Medulla oblongata (tissue), 1 donor: Measurements from ENCODE around the gene C1orf94.
A peak's percentile ranks its signal among the peaks of the same experiment; 100 is the strongest.

ENCODE experiments used
- DNase-seq: peaks from one replicate; pipeline ENCODE4 v3.0.0-alpha.2; 2015; ENCODE audit errors: extremely low spot score

Gene C1orf94

DNA sequence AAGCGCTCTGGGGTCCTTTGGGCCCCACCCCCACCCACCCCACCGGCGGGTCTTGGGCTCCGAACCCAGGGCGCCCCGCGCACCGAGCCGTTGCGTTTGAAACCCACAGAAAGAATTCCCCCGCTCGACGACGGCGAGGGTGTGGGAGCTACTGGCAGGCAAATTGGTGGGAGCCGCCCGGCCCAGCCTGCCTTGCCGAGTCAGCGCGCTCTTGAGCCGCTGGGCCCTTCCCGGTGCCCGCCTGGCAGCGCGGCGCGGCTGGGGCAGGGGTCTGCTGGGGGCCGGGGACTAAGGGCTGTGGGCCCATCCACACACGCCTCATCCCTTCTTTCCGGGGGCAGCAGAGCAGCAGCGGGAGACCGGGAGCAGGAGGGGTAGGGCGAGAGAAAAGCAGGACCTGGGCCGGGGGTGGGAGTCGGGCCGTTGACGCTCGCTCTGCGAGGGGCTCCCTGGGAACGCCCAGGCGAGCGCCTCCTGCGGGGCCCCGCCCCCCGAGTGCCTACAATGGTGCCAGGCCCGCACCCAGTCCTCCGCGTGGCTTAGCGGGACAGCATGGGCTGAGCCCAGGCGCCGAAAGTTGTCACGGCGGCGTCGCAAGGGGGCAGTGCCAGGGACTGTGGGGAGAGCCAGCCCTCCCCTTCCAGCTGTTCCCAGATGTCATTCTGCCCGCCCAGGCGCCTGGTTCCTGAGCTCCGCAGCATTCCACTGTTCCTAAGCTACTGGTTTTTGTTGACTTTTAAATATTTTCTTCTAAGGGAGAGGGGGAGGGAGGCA lies at the start of gene C1orf94:
Gene C1orf94, plus strand, starts transcription at position 78 of the 774 bp plus-strand sequence. CDS start 883 bp downstream, outside the sequence.
- DNase-seq, result no peak

- no peak for DNase-seq
Measured at GRCh38 chr1:34127006-34128000, 49.4 kb upstream of the C1orf94 start.

- DNase-seq, result no peak
Measured at GRCh38 chr1:34128186-34128889, 48.4 kb upstream of the C1orf94 start.

DNA sequence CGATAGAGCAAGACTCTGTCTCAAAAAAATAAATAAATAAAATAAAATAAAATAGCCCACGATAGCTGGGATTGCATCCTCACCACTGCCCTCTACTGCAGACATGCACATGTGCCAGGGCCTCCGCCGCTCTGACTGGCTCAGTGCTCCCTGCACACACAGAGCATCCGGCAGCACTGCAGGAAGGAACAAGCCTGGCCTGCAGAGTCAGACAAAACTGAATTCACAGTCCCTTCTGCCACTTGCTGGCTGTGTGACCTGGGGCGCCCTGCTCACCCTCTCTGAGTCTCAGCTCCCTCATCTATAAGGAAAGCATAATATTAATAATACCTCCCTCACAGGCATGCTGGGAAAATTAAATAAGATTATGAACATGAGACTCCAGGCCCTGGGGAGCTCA lies 47.1 kb upstream of the C1orf94 start:
- no peak for DNase-seq

DNA sequence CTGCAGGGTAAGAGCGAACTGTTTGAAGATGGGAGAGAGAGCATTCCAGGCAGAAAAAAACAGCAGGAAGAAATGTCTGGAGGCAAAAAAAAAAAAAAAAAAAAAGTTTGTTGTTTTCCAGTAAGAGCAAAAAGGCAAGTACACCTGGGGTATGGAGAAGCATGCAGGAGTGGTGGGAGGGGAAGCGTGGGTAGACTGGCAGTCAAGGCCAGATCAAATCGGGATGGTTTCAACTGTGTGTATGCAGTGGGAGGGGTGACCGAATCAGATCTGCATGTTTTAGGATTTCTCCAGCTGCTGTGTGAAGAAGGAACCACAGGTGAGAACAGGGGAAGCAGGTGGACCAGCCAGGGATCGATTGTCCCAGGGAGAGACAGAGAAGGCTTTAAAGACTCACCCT lies 46.4 kb upstream of the C1orf94 start:
- DNase-seq, result no peak

- no peak for DNase-seq
Measured at GRCh38 chr1:34131396-34132160, 45.1 kb upstream of the C1orf94 start.

DNA sequence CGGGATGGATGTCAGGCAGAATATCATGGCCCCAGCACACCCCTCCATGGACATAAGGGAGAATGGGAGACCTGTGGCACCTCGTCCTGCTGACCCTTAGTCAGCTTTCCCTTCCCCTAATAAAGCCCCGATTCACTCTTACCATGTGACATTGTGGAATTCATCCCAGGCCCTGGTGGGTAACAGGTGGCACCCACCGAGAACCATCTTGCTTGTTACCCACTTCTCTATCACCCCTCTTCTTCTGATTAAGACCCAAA lies 44.6 kb upstream of the C1orf94 start:
- DNase-seq, result no peak

- no peak for DNase-seq
Measured at GRCh38 chr1:34137411-34137810, 39.3 kb upstream of the C1orf94 start.

GRCh38 chr1:34140011-34140676 lies 36.6 kb upstream of the C1orf94 start:
- peak; percentile 40 for DNase-seq

DNA sequence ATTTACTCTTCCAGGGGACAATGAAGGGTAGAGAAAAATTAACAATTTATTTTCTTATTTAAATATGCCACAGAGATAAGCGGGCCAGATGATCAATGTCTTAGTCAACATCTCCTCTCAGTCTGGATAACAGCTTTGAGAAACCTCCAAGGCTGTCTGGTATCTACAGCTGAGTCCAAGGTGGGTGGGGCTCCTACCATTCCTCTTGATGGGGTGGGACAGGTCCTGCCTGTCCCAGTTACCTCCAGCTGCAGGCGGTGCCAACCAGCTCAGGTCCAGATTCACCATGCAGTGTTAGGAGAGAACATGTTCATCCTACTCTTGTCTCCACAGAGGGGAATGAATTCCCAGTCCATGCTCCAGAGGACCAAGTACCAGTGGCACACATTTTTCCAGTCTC lies 32.7 kb upstream of the C1orf94 start:
- no peak for DNase-seq

GRCh38 chr1:34144766-34145165 lies 31.9 kb upstream of the C1orf94 start:
- no peak for DNase-seq

DNA sequence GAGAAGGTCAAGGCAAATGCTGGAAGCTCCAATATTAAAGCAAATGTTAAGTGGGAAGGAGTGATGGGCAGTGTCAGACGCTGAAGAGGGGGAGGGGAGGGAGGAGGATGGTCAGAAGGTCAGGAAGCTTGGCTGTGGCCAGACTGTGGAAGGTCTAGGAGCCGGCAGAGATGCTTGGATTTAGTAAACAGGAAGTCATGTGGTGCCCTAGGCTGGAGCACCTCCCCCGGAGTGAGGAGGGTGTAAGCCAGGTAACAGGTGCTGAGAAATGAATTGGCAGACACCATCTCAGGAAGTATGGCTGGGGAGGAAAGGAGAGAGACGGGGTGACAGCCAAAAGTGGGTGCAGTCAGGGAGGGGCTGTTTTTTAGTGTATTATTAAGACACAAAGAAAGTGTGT lies 29.4 kb upstream of the C1orf94 start:
- DNase-seq, result no peak

DNA sequence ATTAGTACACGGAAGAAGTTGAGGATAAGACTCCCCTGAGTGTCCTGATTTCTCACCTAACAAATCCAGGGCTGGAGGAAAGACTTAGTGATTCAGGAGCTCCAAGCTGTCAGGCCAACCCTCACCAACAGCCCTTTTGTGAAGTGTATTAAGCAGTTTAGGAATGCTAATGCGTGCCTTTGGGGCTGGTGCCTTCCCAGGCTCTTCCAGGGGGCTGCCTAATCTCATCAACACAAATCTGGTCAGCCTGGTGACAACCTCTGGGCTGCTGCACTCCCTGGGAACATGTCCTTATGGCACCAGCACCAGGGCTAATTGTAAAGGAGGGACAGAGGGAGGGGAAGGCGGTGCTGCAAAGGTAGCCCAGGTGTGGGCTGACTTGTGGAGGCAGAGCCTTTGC lies 27.2 kb upstream of the C1orf94 start:
- no peak for DNase-seq

DNA sequence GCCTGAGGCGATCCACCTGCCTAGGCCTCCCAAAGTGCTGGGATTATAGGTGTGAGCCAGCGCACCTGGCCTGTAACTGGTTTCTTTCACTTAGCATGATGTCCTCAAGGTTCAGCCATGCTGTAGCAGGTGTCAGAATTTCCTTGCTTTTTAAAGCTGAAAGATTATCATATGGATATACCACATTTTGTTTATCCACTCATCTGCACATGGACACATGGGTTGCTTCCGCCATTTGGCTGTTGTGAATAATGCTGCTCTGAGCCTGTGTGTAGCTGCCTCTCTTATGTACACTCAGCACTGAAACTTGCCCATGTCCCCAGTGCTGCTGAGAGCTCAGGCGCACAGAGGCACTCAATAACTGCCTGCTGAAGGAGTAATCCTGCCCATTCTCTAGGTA lies 23.5 kb upstream of the C1orf94 start:
- no peak for DNase-seq

DNA sequence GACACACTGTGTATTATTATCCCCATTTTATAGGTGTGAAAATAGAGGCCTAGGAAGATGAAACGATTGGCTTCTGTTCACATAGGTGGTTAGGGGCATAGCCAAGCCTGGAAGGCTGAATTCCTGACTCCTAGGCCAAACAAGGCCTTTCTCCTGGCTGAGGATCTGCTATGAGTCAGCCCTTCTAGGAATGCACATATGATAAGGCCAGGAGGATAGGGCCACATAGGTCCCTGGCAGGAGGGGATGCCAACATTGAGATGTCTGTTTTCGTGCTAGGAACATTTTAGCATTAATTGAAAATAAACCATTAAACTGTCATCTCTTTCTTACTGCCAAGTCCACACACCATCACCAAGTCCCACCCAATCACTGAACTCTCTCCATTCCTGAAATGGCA lies 20.8 kb upstream of the C1orf94 start:
- DNase-seq, result no peak

DNA sequence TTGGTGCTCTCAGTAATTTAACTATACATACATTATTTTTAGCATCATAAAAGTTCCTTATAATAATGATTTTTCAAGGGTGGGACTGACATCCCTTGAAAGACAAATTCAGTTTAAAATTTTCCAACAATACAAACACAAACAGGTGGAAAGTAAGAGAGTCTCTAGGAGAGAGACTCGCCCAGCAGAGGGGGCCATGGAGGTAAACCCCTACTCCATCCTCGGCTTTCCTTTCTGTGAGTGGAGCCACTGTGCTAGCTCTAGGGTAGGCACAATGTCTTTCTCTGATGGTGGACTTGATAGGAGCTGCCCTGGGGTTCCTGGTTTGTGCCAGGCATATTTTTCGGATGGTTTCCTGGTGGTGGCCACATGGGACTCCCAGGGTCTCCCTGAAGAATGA lies 20.0 kb upstream of the C1orf94 start:
- no peak for DNase-seq

DNA sequence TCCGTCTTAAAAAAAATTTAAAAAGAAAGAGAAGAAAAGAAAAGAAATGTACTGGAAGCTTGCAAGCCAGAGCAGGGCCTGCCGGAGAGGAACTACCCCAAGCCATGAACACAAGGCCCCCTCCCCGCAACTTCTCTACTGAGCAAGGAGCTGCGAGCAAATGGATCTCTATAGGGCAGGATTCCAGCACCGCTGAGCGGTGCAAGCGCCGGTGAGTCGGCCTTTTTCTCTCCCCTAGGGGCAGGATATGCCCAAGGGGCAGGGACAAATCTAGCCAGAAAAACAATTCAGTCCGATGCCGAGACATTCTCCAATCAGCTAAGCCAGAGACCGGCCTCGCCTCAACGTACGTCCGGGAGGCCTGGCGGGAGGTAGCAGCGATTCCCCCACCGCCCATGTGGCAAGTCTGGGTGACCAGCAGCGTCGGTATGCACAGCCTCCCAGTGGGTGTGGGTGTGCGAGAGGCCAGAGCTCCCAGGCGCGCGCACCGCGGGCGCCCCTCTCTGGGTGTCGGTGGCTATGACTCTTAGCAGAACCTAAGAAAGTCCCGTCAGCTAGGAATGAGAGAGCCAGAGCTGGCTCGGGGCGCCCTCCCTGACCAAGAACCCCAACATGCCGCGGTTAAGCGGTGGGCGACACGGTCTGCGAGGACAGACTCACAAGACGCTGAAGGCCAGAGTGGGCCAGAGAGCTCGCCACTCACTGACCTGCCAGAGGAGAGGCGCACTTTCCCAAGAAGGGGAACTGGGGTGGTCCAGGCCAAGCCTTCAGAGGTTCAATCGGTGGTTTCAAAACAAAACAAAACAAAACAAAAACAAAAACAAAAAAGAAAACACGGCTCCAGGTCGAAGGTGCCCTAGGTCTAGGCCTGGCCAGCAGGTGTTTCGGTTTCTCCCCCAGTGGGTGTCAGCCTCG lies 13.6 kb upstream of the C1orf94 start:
- peak; percentile 91 for DNase-seq

DNA sequence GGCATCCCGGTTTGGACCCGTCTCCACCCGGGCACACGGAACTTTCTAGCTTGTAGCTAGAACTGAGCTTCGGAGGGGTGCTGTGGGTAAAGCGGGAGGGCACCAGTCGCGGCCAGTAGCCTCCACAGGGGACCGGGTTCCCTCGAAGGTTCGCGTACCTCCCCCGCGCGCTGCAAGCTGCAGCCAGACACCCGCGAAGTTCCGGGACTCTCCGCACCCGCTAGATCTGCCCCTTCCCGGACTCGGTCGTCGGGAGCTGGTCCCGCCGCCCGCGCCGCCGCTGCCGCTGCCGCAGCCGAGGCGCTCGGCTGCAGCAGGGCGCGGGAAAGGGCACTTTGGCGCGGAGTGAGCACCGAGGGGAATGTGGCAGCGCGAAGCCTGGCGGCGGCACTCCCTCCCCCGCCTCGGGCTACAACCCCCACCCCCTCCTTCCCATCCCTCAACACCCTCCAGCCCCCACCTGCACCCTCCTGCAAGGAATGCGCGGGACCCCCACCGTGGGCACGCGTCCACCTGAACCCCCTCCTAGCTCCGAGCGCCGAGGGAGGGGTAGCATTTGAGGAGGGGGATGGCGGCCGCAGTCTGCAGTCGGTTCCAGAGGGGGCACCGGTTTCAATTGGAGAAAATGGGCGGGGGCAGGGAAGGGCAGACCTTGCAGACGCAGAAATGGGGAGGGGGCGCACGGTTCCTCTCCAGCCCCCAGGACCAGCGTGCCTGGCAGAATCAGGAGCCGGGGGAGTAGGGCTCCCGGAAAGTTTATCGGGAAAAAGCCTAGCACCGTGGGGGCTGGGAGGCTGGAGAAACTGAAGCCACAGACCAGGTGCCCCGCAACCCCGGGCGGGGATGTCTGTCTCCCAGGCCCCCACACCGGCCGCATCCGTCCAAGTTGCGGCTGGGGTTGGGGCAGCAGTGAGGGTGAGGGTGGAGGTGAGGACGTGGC lies 12.6 kb upstream of the C1orf94 start:
- DNase-seq, result peak; percentile 18
